ENCODE data around the gene FMNL2. TPM values are rescaled to one million over a fixed set of nuclear protein-coding genes. Genes with fewer than 3 reads are reported as not detected.

The FMNL2 gene
- total RNA-seq, 4 donors from 2014 or later, result 5.8 to 19.8 (median 16.9) TPM

DNA sequence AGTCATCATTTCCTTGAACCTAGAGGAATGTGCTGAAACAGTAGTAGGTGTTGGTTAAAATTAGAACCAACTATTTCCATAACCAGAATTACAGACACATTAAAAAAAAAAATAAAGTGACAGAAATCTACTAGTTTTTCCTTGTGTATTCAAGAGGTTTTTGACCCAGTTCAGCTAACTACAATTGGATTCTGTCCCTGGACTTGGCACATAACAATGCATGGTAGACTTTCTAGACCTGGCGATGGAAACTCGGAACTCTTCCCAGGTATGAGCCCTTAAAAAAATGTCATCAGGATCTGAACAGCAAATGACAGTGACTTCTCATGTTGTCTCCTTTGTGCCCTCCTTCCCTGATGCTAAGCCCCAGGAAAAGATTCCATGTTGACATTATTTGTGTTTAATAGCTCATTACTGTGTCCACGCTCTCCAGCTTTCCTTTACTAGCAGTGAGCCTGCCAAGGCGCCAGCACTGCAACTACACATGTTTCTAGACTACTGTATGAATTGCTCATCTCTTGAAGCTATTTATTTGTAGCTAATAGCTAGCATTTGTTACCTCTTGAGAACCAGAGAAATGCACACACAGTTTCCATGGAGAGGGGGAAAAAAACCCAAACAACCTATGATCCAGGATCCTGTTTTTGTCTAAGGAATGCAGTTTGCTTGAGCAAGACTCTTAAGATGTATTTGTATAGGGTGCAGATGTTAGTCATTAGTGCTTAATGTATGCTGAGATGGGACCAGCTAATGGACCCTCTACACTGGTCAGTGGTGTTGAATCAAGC, 148.5 kb downstream of the FMNL2 start:
- H3K27ac ChIP-seq, result no peak overlapping the region
- TF ChIP-seq, protein P1, sequence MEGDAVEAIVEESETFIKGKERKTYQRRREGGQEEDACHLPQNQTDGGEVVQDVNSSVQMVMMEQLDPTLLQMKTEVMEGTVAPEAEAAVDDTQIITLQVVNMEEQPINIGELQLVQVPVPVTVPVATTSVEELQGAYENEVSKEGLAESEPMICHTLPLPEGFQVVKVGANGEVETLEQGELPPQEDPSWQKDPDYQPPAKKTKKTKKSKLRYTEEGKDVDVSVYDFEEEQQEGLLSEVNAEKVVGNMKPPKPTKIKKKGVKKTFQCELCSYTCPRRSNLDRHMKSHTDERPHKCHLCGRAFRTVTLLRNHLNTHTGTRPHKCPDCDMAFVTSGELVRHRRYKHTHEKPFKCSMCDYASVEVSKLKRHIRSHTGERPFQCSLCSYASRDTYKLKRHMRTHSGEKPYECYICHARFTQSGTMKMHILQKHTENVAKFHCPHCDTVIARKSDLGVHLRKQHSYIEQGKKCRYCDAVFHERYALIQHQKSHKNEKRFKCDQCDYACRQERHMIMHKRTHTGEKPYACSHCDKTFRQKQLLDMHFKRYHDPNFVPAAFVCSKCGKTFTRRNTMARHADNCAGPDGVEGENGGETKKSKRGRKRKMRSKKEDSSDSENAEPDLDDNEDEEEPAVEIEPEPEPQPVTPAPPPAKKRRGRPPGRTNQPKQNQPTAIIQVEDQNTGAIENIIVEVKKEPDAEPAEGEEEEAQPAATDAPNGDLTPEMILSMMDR (IDR thresholded peaks at IDR 0.05), result no peak
- TF ChIP-seq POLR2A (IDR thresholded peaks at IDR 0.05), result no peak
- intact Hi-C loops (cut with DNase I), result no loop called here
- no peak for DNase-seq
- H3K27me3 ChIP-seq, result no peaks in the 10 kb centered on the region
- no peaks in the 10 kb centered on the region for H3K9me3 ChIP-seq
- H3K4me3 ChIP-seq, result no peak overlapping the region
- H3K4me1 ChIP-seq, result peaks cover 0 to 13% (median 0%) of the 10 kb centered on the region in 3 donors
- no peaks in the 10 kb centered on the region for H3K36me3 ChIP-seq
- WGBS, 2 donors, result 75 to 97% methylated on average over 4 of the region's 4 CpGs

DNA sequence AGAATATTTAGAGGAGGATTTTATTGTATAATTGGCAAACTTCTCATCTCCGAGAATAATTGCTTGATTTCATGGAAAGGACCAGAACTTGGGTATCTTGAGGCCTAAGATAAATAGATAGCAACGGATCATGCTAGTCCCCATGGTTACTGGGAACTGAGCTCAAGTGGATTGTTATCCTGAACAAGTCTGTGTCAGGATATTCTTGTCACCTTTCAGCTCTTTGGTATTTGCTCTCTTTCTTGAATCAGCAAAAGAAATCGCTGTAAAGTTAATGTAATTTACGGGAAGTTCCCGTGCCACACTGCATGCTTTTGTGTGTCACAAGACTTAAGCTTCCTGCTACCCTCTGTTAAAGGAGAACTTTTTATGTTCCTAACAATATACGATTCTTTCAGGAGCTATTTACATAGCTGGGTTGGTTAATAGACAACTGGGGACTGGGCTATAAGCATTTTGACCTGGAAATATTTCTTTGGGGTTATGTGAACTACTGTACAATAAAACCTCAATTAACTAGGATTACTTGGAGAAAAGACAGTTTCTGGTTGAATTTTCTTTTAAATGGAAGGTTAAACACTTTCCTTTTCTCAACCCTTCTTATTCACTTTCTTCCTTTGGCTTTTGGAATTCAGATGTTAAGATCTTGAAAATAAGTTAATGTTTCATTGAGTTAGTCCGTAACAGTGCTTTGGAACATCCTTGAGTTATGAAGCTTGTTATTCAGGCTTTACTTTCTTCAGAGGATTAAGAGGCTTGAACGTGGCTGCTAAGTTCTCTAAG, 151.2 kb downstream of the FMNL2 start:
- H3K36me3 ChIP-seq, result no peaks in the 10 kb centered on the region
- H3K9me3 ChIP-seq, result no peaks in the 10 kb centered on the region
- H3K27ac ChIP-seq, result peak overlapping the region in 1 of 4 donors; percentile 11
- no peak overlapping the region for H3K4me3 ChIP-seq
- H3K27me3 ChIP-seq, result no peaks in the 10 kb centered on the region
- DNase-seq, result no peak
- 71 to 74% methylated on average over 8 of the region's 8 CpGs for WGBS, 2 donors
- H3K4me1 ChIP-seq, result peaks cover 0 to 26% (median 5%) of the 10 kb centered on the region in 3 donors
- intact Hi-C loops (cut with DNase I), result no loop called here
- no peak for TF ChIP-seq POLR2A (IDR thresholded peaks at IDR 0.05)
- TF ChIP-seq, protein P1 (IDR thresholded peaks at IDR 0.05), result no peak

DNA sequence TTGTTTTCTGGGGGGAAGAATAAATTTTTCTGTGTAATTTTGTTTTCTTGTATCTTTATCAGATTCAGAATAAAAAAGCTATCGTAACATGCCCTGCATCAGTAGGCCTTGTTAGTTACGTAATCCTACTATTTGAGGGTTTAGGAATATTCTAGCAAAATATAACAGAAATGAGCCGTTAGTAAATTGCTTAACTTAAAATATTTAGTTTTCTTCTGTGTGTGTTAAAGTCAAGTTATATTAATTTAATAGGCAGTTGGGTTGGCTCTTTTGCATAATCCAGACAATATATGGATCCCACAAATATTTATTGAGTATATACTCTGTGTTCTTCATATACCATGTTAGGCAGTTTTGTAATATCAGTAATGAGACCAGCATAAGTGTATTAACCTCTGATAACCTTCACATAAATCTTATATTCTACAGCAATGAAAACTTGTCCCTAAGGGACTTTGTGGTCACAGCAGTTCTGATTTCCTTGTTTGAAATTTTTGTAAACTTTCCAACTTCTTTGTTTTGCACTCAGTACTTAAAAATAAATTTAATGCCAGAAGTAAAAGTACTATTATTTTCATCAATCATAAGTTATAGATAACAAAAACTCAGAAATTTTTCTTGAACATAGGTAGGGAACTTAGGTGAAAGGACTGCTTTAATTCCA, 151.9 kb downstream of the FMNL2 start:
- peaks cover 0 to 31% (median 5%) of the 10 kb centered on the region in 3 donors for H3K4me1 ChIP-seq
- H3K27me3 ChIP-seq, result no peaks in the 10 kb centered on the region
- TF ChIP-seq, protein P1 (IDR thresholded peaks at IDR 0.05), result no peak
- TF ChIP-seq POLR2A (IDR thresholded peaks at IDR 0.05), result no peak
- WGBS, 2 donors, result 83 to 84% methylated on average over 3 of the region's 3 CpGs
- peak overlapping the region in 1 of 4 donors; percentile 11 for H3K27ac ChIP-seq
- H3K4me3 ChIP-seq, result no peak overlapping the region
- H3K9me3 ChIP-seq, result no peaks in the 10 kb centered on the region
- intact Hi-C loops (cut with DNase I), result no loop called here
- no peak for DNase-seq
- no peaks in the 10 kb centered on the region for H3K36me3 ChIP-seq

DNA sequence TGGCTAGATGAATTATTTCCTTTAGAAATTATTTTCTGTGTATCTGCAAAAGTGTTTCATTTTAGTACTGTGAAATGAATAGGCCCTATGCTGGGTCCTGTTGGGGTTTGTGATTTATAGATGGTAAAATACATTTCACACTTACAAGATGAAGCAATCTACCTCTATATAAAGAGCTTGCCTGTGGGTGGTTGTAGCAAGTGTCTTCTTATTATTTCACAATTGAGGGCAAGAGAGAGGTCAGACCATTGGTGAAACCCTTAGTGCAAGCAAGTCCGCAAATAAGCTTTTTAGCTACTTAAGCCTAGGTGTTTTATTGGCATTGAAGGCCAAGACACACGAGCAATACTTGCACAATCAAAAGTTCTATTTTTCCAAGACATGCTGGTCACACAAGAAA, 153.1 kb downstream of the FMNL2 start:
- WGBS, 2 donors, result 86 to 88% methylated on average over 2 of the region's 2 CpGs
- Histone ChIP-seq H3K27me3 (no peaks in the 10 kb centered on the region), H3K27ac (no peak overlapping the region), H3K9me3 (no peaks in the 10 kb centered on the region), H3K4me3 (no peak overlapping the region), H3K36me3 (no peaks in the 10 kb centered on the region), H3K4me1 (peaks cover 0 to 31% (median 5%) of the 10 kb centered on the region in 3 donors)
- intact Hi-C loops (cut with DNase I), result no loop called here
- no peak for TF ChIP-seq POLR2A (IDR thresholded peaks at IDR 0.05)
- TF ChIP-seq, protein P1 (IDR thresholded peaks at IDR 0.05), result no peak
- DNase-seq, result no peak

All from esophagus squamous epithelium (tissue), 5 donors.